Daoy (cell line): ENCODE measurements around the gene ZNF761. TPM values are rescaled to one million over a fixed set of nuclear protein-coding genes. Genes with fewer than 3 reads are reported as not detected.
"Not testable (repeated sequence)": the region's sequence is repeated elsewhere in the genome, so short reads cannot be mapped to it uniquely, and the experiment has no call there.

ENCODE experiments used
- DNase-seq: peaks from one replicate; pipeline ENCODE4 v3.0.0-alpha.2; 2015; ENCODE audit warnings: low read depth
- total RNA-seq: library from RNA; depleted of rRNA; stranded (reverse); fragments of >200 nt; shearing (Covaris generic); gene quantifications from 2 replicates; pipeline ENCODE4 v1.2.3, GENCODE V29; 2014; rRNA removed

Gene ZNF761
- 12.3 and 12.8 TPM in 2 replicates for total RNA-seq

DNA sequence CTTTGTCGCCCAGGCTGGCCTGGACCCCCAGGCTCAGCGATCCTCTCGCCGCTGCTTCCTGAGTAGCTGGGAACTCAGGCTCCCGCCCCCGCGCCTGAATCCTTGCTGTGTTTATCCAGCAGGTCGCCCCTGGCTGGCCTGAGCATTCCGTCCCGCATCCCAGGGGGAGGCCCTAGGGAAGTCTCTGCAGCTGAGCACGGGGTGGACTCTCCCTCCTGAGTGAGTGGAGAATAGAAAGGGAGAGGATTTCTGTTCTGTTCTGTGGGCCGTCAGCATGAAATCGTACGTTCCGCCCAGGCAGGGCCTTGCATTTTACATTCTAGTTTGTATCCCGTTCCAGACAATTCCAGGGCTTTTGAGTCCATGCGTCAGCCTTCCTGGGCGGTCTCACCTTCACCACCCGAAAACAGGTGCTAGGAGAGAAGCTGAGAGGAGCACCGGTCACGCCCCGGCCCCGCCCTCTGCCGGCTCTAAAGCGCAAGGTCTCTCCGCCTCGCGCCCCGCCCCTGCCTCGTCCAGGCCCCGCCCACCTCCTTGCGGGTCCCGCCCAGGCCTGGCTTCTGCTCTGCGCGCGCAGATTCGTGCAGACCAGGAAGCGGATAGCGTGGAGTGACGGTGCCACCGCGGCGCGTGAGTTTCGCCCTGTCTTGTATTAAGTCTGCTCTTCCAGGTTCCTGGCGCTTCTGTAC lies at the start of gene ZNF761:
Gene ZNF761 (plus strand): TSS at position 586 of the 689 bp plus-strand sequence. CDS start 15,285 bp downstream, outside the sequence.
- DNase-seq = peak; percentile 97

DNA sequence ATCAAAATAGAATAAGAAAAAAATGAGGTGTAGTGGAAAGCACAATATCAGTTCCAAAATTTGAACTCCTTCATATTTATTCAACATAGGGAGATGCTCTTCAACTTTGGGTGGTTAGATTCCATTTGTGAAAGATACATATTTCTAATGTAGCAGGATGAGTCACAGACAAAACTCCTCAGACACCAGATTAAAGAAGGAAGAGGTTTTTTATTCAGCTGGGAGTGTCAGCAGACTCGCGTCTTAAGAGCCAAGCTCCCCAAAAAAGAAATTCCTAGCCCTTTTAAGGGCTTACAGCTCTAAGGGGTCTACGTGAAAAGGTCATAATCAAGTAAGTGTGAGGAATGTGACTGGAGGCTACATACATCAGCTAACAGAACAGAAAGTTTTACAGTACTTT lies 43.6 kb upstream of the ZNF761 start:
- DNase-seq = no peak

DNA sequence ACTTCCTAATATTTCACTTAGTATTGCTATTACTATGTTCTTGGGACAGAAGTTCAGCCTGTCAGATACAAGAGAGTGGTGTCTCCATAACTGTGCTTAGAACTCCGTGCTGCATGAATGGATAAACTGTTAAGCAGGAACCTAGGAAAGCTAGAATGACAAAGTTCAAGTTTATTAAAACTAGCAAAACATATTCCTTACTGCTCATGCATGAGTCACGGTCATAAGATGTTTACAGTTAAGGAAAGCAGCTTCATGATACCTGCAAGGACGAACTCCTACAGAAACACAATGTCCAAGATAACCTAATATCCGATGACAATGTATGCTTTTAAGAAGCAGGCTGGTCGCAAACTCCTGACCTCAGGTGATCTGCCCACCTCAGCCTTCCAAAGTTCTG lies 42.9 kb upstream of the ZNF761 start:
- no peak for DNase-seq

DNA sequence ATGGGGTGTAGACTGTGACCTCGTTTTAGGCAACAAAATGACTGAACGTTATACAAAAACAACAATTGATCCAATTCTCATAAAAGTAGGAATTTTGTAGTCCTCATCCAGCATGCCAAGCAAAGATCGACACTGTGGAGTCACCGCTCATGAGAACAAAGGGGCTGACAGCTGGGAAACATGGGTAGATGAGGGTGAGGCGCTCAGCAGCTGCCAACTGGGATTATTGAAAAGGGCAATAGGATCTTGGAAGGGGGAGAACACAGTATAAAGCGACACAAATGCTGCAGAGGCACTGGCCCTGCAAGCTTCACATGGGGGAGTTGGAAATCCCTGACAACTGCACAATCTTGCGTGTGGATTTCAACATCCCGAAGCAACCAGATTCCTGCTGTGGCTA lies 42.2 kb upstream of the ZNF761 start:
- no peak for DNase-seq

DNA sequence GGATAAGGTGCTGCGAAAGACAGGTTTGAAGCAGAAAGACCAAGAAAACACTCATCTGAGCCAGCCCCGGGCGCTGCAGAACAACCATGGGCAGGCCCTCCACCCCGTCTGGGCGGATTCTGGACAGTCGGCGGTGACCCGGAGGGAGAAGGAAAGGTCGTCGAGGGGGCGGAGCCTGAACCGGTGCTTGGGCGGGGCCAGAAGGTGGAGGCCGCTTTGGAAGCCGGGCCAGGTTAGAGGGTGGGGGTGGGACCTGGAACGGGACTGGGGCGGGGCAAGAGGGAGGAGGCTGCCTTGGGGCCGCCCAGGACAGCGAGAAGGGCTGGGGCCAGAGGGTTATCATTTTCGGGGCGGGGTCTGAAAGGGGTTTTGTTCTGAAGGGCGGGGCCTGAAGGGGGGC lies 41.8 kb upstream of the ZNF761 start:
- DNase-seq = no peak

DNA sequence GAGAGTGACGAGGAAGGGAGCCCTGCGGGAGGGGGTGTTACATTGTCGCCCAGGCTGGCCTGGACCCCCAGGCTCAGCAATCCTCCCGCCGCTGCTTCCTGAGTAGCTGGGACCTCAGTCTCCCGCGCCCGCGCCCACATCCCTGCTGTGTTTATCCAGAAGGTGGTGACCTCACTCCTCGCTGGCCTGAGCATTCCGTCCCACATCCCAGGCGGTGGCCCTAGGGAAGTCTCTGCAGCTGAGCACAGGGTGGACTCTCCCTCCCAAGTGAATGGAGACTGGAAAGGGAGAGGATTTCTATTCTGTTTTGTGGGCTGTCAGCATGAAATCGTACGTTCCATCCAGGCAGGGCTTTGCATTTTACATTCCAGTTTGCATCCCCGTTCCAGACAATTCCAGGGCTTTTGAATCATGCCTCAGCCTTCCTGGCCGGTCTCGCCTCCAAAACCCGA lies 37.2 kb upstream of the ZNF761 start:
- DNase-seq = peak; percentile 73

DNA sequence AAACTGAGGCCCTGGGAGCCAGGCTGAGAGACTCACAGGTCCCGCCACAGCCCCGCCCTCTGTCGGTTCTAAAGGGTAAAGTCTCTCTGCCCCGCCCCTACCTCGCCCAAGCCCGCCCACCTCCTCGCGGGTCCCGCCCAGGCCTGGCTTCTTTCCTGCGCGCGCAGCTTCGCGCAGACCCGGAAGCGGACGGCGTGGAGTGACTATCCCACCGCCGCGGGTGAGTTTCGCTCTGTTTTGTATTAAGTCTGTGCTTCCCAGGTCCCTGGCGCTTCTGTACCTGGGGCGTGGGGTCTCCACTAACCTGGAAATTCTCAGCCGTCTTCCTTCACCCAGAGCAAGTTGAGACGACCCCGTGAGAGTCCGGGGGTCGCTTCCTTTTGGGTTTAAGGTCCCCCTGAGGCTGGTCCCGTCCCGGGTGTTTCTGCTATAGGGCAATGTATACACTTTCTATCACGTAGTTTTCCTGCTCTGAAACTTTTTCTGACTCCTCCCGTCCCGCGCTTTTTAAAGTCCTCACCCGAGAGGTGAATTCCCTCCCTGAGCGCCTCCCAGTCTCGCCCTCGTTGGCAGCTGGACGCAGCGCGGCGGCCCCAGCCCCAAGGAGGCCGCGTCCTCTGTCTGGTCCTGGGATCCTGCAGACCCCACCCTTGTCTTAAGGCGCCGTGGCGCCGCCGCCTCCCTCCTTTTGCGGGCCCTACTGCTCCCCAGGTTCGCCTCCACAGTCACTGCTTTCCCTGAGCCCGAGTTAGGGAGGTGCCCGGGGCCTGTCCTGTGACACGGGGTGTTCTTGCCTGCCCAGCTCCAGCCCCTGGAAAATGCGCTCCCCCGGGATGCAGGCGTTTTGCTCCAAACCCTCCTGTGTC lies 36.6 kb upstream of the ZNF761 start, which contains the start of gene ZNF765:
Gene ZNF765 (plus strand): TSS at position 176 of the 866 bp plus-strand sequence. CDS start 2,867 bp downstream, outside the sequence.
- peak; percentile 94 for DNase-seq

DNA sequence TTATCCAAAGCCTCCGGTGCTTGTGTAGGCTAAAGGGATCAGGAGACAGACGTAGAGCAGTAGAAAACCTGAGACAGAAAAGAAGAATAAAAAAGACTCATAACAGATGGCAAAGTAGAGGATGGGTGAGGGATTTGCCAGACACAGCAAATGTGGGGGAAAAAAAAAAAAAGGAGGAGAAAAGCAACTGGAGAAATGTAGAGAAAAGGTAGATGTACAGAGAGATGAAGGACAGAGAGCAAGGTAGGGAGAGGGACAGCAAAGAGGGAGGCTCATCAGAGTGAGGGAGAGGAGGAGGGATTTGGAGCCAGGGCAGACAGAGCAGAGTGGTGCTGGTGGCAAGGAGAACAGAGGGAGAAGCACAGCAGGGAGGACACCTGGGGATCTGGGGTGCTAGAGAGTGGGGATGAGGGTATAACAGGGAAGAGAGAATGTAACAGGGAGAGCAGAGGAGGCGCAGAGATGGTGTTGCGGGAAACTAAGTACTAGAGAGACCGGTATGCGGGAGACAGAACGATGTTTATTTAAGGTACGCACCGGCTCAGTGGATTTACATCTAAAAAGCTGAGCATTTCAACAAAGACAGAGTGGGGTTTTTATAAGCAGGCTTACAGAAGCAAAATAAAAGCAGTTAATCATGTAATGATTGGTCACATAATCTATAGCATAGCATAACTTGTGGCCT lies 35.8 kb upstream of the ZNF761 start:
- DNase-seq = not testable (repeated sequence)

DNA sequence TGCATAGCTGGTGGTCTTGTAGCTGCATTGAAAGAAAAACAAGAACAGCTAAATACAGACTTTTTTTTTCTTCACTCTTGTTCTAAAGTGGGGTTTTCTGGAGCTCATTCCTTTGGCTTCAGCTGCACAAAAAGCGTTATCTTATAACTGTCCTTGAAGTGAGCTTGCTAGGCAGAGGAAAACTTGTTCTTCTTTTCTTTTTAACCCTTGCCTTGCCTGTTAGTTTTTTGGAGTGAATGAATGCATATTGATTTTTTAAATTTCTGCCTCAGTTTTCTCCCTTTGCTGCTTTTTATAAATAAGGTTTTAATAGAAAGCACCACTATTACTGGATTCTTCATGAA lies 35.3 kb upstream of the ZNF761 start:
- no peak for DNase-seq

DNA sequence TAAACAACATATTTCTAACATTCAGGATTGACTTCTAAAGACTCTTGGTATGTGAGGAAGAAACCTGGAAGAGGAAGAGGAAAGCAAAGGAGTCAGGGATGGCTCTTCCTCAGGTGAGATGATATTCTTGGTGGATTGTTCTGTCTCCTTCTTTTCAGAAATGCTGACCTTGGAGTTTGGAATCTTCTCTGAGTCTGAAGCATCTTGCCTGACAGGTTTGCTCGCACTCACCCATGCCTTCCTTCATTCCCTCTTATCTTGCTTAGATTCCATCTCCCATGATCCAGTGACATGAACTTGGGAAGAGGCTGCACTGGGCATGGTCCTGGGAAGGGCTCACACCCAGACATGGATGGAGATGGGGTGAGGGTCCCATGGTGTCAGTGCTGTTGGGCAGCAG lies 33.9 kb upstream of the ZNF761 start:
- not testable (repeated sequence) for DNase-seq

DNA sequence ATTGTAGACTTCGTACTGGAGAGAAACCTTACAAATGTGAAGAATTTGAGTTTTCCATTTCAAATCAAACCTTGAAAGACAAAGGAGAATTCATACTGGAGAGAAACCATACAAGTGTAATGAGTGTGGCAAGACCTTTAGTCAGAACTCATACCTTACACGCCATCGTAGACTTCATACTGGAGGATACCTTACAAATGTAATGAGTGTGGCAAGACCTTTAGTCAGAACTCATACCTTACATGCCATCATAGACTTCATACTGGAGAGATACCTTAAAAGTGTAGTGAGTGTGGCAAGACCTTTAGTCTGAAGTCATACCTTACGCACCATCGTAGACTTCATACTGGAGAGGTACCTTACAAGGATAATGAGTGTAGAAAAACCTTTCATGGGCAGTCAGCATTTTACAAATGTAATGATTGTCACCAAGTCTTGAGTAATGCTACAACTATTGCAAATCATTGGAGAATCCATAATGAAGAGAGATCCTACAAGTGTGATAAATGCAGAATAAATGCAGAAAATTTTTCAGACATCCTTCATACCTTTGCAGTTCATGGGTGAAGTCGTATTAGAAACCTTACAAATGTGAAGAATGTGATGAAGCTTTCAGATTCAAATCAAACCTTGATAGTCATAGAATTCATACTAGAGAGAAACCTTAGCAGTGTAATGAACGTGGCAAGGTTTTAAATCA lies 22.1 kb upstream of the ZNF761 start:
- no peak for DNase-seq

DNA sequence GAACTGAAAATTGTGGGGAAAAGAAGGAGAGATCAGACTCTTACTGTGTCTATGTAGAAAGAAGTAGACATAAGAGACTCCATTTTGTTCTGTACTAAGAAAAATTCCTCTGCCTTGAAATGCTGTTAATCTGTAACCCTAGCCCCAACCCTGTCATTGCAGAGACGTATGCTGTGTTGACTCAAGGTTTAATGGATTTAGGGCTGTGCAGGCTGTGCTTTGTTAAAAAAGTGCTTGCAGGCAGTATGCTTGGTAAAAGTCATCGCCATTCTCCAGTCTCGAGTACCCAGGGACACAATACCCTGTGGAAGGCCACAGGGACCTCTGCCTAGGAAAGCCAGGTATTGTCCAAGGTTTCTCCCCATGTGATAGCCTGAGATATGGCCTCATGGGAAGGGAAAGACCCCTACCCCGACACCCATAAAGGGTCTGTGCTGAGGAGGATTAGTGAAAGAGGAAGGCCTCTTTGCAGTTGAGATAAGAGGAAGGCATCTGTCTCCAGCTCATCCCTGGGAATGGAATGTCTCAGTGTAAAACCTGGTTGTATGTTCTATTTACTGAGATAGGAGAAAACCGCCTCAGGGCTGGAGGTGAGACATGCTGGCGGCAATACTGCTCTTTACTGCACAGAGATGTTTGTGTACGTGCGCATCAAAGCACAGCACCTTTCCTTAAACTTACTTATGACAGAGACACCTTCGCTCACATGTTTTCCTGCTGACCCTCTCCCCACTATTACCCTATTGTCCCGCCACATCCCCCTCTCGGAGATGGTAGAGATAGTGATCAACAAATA lies 11.1 kb upstream of the ZNF761 start:
- not testable (repeated sequence) for DNase-seq

DNA sequence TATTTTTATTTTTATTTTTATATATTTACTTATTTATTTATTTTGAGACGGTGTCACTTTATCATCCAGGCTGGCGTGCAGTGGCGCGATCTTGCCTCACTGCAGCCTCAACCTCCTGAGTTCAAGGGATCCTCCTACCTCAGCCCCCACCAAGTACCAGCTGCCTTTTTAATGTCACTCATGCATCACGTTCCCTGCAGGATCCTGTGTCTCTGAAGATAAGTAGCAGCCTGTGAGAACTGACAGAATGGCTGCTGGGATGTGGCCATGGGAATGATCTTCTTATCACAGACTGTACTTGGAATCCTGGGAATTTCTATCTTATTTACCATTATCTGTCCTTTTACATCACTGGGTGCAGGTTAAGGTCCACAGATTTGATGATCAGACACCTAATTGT lies 9.2 kb upstream of the ZNF761 start:
- no peak for DNase-seq

DNA sequence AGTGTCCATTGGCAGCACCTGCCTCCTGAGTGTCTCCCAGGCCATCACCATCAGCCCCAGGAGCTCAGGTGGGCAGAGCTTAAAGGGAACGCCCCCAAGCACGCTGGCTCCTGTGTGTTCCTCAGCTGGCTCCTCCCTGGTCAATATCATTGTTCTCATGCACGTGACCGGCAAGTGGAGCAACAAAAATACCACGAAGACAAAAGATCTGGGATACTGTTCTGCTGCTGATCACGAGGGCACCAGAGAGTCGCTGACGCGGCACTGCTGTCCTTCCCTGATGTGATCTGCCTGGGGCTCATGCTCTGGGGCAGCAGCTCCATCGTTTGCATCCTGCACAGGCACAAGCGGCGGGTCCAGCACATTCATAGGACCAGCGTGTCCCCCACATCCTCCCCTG lies 8.7 kb upstream of the ZNF761 start:
- not testable (repeated sequence) for DNase-seq

DNA sequence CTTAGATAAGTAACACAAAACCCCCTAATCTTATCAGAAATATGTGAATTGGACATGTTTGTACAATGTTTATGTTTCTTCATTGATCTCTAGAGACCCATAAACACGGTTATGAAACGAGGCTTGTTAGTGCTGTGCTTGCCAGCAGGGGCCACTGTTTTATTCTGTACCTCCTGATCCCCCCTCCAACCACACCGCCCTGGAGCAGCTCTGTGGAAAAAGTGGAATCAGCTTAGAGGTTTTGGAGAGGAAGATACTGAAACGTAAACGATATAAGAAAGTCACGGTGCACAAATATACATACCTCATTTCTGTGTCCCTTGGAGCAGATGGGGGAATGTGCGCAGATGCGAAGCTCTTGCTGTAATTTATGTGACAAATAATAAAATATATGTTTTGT lies 8.1 kb upstream of the ZNF761 start:
- peak; percentile 8 for DNase-seq

DNA sequence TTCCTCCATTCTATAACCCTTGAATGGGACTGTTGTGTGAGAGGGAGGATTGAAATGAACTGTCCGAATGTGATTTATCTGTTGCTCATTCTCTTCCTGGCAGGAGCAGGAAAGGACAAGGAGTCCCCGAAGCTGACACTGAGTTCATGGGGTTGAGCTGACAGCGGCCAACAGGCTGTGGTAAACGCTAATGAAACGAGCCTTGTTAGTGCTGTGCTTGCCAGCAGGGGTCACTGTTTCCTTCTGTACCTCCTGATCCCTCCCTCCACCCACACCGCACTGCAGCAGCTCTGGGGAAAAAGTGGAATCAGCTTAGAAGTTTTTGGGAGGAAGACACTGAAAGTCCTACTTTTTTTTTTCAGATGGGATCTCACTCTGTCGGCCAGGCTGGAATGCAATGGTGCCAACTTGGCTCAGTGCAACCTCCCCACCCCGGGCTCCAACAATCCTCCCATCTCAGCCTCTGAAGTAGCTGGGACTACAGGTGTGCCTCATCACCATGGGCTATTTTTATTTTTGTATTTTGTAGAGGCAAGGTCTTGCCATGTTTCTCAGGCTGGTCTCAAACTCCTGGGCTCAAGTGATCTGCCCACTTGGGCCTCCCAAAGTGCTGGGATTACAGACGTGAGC lies 6.7 kb upstream of the ZNF761 start:
- peak; percentile 64 for DNase-seq

DNA sequence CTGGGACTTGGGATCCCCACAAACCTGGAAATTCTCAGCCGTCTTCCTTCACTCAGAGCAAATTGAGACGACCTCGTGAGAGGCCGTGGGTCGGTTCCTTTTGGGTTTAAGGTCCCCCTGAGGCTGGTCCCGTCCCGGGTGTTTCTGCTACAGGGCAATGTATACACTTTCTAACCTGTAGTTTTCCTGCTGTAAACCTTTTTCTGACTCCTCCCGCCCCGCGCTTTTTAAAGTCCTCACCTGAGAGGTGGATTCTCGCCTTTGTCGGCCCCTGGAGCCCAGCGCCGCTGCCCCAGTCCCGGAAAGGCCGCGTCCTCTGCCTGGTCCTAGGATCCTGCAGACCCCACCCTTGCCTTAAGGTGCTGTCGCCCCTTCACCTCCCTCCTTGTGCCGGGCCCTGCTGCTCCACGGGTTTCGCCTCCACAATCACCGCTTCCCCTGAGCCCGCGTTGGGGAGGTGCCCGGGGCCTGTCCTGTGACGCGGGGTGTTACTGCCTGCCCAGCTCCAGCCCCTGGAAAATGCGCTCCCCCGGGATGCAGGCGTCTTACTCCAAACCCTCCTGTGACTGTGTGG lies 391 bp downstream of the ZNF761 start:
- DNase-seq = peak; percentile 43

DNA sequence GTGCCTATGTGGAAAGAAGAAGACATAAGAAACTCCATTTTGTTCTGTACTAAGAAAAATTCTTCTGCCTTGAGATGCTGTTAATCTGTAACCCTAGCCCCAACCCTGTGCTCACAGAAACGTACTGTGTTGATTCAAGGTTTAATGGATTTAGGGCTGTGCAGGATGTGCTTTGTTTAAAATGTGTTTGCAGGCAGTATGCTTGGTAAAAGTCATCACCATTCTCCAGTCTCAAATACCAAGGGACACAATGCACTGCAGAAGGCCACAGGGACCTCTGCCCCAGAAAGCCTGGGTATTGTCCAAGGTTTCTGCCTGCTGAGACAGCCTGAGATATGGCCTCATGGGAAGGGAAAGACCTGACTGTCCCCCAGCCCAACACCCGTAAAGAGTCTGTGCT lies 12.0 kb downstream of the ZNF761 start:
- DNase-seq = not testable (repeated sequence)

DNA sequence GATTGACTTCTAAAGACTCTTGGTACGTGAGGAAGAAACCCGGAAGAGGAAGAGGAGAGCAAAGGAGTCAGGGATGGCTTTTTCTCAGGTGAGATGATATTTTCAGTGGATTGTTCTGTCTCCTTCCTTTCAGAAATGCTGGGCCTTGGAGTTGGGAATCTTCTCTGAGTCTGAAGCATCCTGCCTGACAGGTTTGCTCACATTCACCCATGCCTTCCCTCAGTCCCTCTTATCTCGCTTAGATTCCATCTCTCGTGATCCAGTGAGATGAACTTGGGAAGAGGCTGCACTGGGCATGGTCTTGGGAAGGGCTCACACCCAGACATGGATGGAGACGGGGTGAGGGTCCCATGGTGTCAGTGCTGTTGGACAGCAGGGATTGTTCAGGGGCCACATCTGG lies 15.4 kb downstream of the ZNF761 start:
- DNase-seq = not testable (repeated sequence)

DNA sequence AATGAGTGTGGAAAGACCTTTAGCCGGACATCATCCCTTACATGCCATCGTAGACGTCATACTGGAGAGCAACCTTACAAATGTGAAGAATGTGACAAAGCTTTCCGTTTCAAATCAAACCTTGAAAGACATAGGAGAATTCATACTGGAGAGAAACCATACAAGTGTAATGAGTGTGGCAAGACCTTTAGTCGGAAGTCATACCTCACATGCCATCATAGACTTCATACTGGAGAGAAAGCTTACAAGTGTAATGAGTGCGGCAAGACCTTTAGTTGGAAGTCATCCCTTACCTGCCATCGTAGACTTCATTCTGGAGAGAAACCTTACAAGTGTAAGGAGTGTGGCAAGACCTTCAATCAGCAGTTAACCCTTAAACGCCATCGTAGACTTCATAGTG lies 24.0 kb downstream of the ZNF761 start:
- DNase-seq = no peak
